ENCODE measurements around the gene ACTN1.

- TF ChIP-seq REST (IDR thresholded peaks at IDR 0.05; ENCODE audit: unreplicated experiment): no peak
- TF ChIP-seq CTCF (conservative IDR thresholded peaks at IDR 0.05; ENCODE audit: low read depth in 2 of 2): no peak
- TF ChIP-seq EZH2 (IDR thresholded peaks at IDR 0.05; ENCODE audit: low read depth, unreplicated experiment): no peak
- TF ChIP-seq POLR2AphosphoS5 (IDR thresholded peaks at IDR 0.05; ENCODE audit: low read depth): no peak
- no peak for TF ChIP-seq EZH2phosphoT487 (IDR thresholded peaks at IDR 0.05; ENCODE audit: unreplicated experiment)
- TF ChIP-seq ETS1 (IDR thresholded peaks at IDR 0.05): no peak
- no peak for TF ChIP-seq JUNB (IDR thresholded peaks at IDR 0.05; ENCODE audit: unreplicated experiment)
- no peak for TF ChIP-seq STAT1 (IDR thresholded peaks at IDR 0.05; ENCODE audit: unreplicated experiment)
- no peak for TF ChIP-seq CREB1 (CRISPR knock-in tag; IDR thresholded peaks at IDR 0.05; ENCODE audit: low read depth)
- no peak for TF ChIP-seq ZNF331 (CRISPR knock-in tag; IDR thresholded peaks at IDR 0.05; ENCODE audit: low read depth)
- TF ChIP-seq ZNF462 (CRISPR knock-in tag; IDR thresholded peaks at IDR 0.05): no peak
- TF ChIP-seq ZNF114 (CRISPR knock-in tag; IDR thresholded peaks at IDR 0.05): no peak
- TF ChIP-seq NANOG (IDR thresholded peaks at IDR 0.05; ENCODE audit: borderline replicate concordance): no peak
Measured at GRCh38 chr14:68951035-68951797, 27.9 kb downstream of the ACTN1 start.
